Osteoblast (primary cell): Measurements from ENCODE around the gene GPR55. TPM values are rescaled to one million over a fixed set of nuclear protein-coding genes. Genes with fewer than 3 reads are reported as not detected.

Source experiments
- DNase-seq: peaks from one replicate; pipeline ENCODE4 v3.0.0; 2011; ENCODE audit warnings: low spot score, mixed read lengths; ENCODE audit not compliant: insufficient read length; ENCODE audit errors: missing footprints
- H2AFZ ChIP-seq: 2 replicates; pipeline ENCODE4 v1.6.0; 2011; ENCODE audit warnings: mild to moderate bottlenecking, low read length
- H3K27ac ChIP-seq: 2 replicates; pipeline ENCODE4 v1.5.1; 2011; ENCODE audit warnings: mild to moderate bottlenecking, low read depth, low read length, moderate library complexity
- H3K27me3 ChIP-seq: 2 replicates; pipeline ENCODE4 v1.6.0; 2012; ENCODE audit warnings: mild to moderate bottlenecking, control low read depth, inconsistent platforms, low read length, moderate library complexity; ENCODE audit not compliant: insufficient read depth
- H3K36me3 ChIP-seq: 2 replicates; pipeline ENCODE4 v1.5.1; 2011; ENCODE audit warnings: mild to moderate bottlenecking, low read length, control low read depth, moderate library complexity; ENCODE audit not compliant: insufficient read depth
- H3K4me1 ChIP-seq: 2 replicates; pipeline ENCODE4 v1.5.1; 2011; ENCODE audit warnings: mild to moderate bottlenecking, low read length, control low read depth, moderate library complexity; ENCODE audit not compliant: insufficient read depth
- H3K4me2 ChIP-seq: 2 replicates; pipeline ENCODE4 v1.6.0; 2011; ENCODE audit warnings: mild to moderate bottlenecking, low read length; ENCODE audit not compliant: insufficient read depth
- H3K4me3 ChIP-seq: fragments of 200-600 bp; sonication (generic); 3 replicates; pipeline ENCODE4 v1.5.1; 2012; ENCODE audit warnings: mild to moderate bottlenecking, low read length, inconsistent platforms; ENCODE audit not compliant: insufficient read depth
- H3K79me2 ChIP-seq: 2 replicates; pipeline ENCODE4 v1.6.0; 2012; ENCODE audit warnings: mild to moderate bottlenecking, low read length, control low read depth, inconsistent platforms; ENCODE audit not compliant: insufficient read depth
- H3K9me3 ChIP-seq: 2 replicates; pipeline ENCODE4 v1.5.1; 2011; ENCODE audit warnings: low read depth, low read length, control low read depth
- H4K20me1 ChIP-seq: 2 replicates; pipeline ENCODE4 v1.6.0; 2012; ENCODE audit warnings: mild to moderate bottlenecking, low read length, control low read depth; ENCODE audit not compliant: insufficient read depth
- CTCF ChIP-seq: IDR thresholded peaks from 2 replicates; pipeline ENCODE4 v1.5.1; 2011; ENCODE audit warnings: mild to moderate bottlenecking, low read depth, low read length, moderate library complexity; ENCODE audit errors: extremely low read depth
- total RNA-seq: library from RNA; depleted of rRNA; stranded (reverse); fragments of >200 nt; gene quantifications from 2 replicates; pipeline ENCODE4 v1.2.3, GENCODE V29; 2012

GPR55 gene
- total RNA-seq, 1 donor: not detected

DNA sequence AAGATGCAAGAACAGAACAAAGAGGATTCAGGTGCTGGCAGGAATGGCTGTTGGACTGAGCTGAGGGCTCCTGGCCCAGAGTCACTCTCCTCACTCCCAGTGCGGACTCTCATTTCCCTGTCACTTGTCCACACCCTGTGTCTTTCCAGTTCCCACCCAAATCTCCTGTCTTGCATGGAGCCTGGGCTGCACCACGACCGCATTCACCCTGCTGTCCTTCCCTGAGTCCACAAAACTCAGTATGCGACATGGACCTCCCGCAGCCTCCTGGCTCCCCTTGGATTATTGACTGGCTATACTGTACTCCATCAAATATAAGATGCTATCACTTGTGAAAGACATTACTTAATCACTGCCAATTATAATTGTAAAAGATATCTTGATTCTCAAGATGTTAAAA is 62.8 kb downstream of the GPR55 start:
- Histone ChIP-seq H3K4me3 (no peak overlapping the region), H3K27me3 (peaks cover 29% of the 10 kb centered on the region), H4K20me1 (peaks cover 10% of the 10 kb centered on the region), H3K79me2 (no peaks in the 10 kb centered on the region), H3K4me2 (no peak overlapping the region), H3K4me1 (peaks cover 6% of the 10 kb centered on the region), H3K9me3 (no peaks in the 10 kb centered on the region), H2AFZ (no peak overlapping the region), H3K36me3 (no peaks in the 10 kb centered on the region), H3K27ac (no peak overlapping the region)
- TF ChIP-seq CTCF: no peak
- no peak for DNase-seq

- no peaks in the 10 kb centered on the region for H3K79me2 ChIP-seq
- no peak overlapping the region for H2AFZ ChIP-seq
- peaks cover 6% of the 10 kb centered on the region for H3K4me1 ChIP-seq
- DNase-seq: no peak
- H3K27me3 ChIP-seq: peaks cover 29% of the 10 kb centered on the region
- no peak for TF ChIP-seq CTCF
- no peak overlapping the region for H3K4me3 ChIP-seq
- H3K9me3 ChIP-seq: no peaks in the 10 kb centered on the region
- no peak overlapping the region for H3K4me2 ChIP-seq
- no peak overlapping the region for H3K27ac ChIP-seq
- H4K20me1 ChIP-seq: peaks cover 5% of the 10 kb centered on the region
- no peaks in the 10 kb centered on the region for H3K36me3 ChIP-seq
These were observed 63.3 kb downstream of the GPR55 start for GRCh38 chr2:230861552-230862255.

Other genes with a start within 250 kb of the GPR55 start
- 53.2 and 56.6 TPM in 2 replicates for gene CAB39, start 212.4 kb downstream of the GPR55 start, total RNA-seq
- gene ITM2C, start 60.3 kb downstream of the GPR55 start, total RNA-seq: 52.2 and 63.7 TPM in 2 replicates
- not detected in 2 replicates for gene SPATA3, start 70.9 kb upstream of the GPR55 start, total RNA-seq
- gene C2orf72, start 112.3 kb upstream of the GPR55 start, total RNA-seq: not detected in 2 replicates
- 112 TPM in 2 replicates for gene PSMD1, start 131.6 kb upstream of the GPR55 start, total RNA-seq
- gene HTR2B, start 199.8 kb upstream of the GPR55 start, total RNA-seq: 2.9 and 5.3 TPM in 2 replicates